Measurements from ENCODE around the gene TRIM17.
"Not testable (repeated sequence)": the region's sequence is repeated elsewhere in the genome, so short reads cannot be mapped to it uniquely, and the experiment has no call there.

The TRIM17 gene

GRCh38 chr1:228450200-228450599, 33.5 kb upstream of the TRIM17 start:
- no peak for DNase-seq (ENCODE audit: low spot score)

- no peak for DNase-seq (ENCODE audit: low spot score)
These were observed 31.7 kb upstream of the TRIM17 start for GRCh38 chr1:228448372-228448771.

GRCh38 chr1:228446852-228447251, 30.2 kb upstream of the TRIM17 start:
- no peak for DNase-seq (ENCODE audit: low spot score)

- no peak for DNase-seq (ENCODE audit: low spot score)
These were observed 29.4 kb upstream of the TRIM17 start for GRCh38 chr1:228445843-228446650.

DNA sequence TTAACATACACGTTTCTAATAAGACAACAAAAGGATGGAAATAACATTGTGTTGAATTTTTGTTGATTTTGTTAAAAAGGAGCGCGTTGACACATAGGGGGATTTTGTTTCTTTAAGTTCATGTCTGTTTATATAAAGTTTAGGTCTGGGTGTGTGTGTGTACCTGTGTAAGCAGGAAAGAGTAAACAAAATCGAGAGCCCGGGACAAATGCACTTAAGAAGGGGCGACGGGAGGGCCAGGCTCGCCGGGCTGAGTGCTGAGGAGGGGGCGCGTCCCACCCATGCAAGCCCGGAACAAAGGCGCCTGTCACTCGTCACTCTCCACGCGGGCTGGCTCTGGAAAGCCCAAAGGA, 28.8 kb upstream of the TRIM17 start:
- DNase-seq (ENCODE audit: low spot score): no peak

GRCh38 chr1:228443395-228443794, 26.7 kb upstream of the TRIM17 start:
- DNase-seq (ENCODE audit: low spot score): no peak

GRCh38 chr1:228440761-228441500, 24.3 kb upstream of the TRIM17 start:
- DNase-seq (ENCODE audit: low spot score): no peak

- DNase-seq (ENCODE audit: low spot score): no peak
These were observed 21.6 kb upstream of the TRIM17 start for GRCh38 chr1:228438266-228438665.

DNA sequence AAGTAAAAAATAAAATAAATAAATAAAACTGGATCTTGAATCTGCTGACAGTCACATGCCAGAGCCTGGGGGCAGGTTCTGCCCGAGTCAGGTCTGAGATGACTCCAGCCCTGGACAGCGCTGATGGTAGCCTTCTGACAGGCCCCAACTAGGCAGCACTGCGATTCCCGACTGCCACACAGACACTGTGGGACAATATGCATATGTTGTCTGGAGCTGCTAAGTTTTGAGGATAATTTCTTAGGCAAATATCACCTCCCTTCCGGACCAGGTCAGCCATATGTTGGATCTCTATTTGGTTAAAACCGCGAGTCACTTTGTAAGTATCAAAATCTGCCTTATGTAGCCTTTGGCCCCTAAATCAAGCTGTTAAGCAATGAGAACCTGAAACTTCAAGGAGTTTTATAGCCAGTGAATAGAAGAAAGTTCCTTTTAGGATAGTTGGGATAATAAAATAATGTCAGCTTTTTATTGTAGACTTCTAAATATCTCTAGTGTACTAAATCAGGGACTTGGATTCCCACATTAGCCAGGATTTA, 20.8 kb upstream of the TRIM17 start:
- DNase-seq (ENCODE audit: low spot score): no peak

GRCh38 chr1:228434689-228435088, 18.0 kb upstream of the TRIM17 start:
- DNase-seq (ENCODE audit: low spot score): no peak

- DNase-seq (ENCODE audit: low spot score): not testable (repeated sequence)
These were observed 16.8 kb upstream of the TRIM17 start for GRCh38 chr1:228433337-228434053.

DNA sequence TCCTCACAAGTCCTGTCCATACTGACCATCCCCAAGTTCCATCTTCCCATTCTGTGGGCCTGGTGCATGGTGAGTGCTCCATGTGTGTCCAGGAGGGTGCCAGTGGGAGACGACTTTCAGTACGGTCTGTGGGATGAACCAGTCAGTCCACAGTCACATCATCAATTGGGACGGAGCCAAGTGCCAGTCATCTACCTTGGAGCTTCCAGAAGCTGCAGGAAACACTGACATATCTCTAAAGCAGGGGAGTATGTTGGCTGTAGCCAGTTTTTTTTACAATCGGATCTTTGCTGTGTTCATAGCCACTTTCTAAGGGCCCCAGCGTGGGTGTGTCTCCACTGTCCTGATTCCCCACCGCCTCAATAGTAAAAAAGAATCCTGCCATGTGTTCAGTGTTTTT, 13.6 kb upstream of the TRIM17 start:
- DNase-seq (ENCODE audit: low spot score): no peak

DNA sequence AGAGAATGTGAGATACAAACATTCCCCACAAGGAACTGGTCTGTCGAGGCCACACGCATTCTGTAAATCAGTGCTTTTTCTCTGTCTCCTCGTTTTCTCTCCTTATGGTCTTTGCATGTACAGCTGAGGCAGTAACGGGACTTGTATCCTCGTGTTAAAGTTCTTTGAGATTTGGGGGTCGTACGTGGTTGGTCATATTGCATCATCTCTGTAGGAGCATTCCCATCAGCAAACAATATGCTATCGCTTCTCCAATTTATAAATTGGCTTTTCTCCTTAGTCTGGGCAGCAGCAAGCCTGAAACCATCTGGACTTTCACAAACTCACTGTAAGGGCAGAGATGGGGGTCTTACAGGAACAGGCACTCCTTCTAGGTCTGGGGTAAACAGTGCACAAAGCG, 13.0 kb upstream of the TRIM17 start:
- no peak for DNase-seq (ENCODE audit: low spot score)

GRCh38 chr1:228429007-228429406, 12.3 kb upstream of the TRIM17 start:
- no peak for DNase-seq (ENCODE audit: low spot score)

DNA sequence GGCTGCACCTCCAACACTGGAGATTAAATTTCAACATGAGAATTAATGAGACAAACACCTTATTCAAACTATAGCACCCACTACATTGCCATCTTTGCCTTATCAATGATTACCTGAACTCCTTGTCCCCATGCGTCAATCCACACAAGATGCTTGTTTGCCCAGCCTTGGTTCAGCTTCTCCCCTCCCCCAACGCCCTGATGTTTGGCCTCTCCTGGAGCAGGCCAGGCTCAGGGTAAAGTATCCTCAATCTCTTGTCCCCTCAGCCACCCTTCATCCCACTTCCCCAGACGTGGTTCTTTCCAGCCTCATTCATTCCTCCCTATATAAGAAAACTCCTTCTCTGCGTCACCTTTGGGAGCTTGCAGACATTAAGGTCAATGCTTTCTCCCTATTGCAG, 11.8 kb upstream of the TRIM17 start:
- DNase-seq (ENCODE audit: low spot score): no peak

DNA sequence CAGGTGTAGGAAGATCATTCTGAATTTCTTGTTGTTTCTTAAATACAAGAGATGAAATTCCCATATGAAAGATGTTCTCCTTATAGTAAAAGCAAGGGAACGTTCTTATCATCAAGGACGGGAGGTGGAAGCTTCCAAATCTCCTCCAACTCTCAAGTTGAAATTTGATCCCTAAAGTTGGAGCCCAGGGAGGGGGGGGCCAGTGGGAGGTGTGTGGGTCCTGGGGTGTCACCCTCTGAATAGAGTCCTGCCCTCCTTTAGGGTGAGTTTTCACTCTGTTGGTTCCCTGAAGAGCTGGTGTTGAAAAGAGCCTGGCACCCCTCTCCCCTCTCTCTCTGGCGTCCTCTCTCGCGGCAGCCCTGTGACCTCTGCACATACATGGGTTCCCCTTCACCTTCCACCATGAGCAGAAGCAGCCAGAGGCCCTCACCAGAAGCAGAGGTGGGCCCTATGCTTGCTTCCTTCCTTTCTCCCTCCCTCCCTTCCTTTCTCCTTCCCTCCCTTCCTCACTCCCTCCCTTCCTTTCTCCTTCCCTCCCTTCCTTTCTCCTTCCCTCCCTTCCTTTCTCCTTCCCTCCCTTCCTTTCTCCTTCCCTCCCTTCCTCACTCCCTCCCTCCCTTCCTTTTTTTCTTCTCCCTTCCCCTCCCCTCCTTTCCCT, 10.0 kb upstream of the TRIM17 start:
- DNase-seq (ENCODE audit: low spot score): no peak

DNA sequence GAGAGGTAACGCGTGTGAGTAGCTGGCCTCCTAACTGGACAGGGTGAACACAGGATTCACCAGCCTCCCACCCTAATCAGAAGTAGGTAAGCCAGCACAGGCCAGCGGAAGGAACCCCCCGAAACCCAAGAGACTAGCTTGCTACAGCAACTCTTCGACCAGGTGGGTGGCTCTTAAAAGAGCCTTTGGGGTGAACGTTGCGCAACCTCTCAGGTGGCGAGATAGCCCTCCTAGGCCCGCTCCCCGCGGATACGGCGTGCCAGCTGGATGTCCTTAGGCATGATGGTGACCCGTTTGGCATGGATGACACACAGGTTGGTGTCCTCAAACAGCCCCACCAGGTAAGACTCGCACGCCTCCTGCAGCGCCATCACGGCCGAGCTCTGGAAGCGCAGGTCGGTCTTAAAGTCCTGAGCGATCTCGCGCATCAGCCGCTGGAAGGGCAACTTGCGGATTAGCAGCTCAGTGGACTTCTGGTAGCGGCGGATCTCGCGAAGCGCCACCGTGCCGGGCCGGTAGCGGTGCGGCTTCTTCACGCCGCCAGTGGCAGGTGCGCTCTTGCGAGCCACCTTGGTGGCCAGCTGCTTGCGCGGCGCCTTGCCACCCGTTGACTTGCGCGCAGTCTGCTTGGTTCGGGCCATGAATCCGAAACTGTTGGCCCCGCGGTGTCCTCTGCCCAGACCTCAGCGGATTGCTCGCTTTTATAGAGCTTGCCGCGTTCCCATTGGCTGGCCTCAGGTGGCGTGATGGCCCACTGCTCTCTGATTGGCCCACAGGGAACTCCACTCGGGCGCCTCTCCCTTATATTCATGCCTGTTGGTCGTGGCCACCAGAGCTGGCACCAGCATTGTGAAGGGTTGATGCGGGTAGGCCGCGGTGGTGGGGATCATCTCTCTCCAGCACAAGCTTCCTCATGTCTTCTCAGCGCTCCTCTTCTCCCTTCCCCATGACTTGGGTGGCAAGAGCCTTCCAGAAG, 8.3 kb upstream of the TRIM17 start:
- DNase-seq (ENCODE audit: low spot score): no peak

DNA sequence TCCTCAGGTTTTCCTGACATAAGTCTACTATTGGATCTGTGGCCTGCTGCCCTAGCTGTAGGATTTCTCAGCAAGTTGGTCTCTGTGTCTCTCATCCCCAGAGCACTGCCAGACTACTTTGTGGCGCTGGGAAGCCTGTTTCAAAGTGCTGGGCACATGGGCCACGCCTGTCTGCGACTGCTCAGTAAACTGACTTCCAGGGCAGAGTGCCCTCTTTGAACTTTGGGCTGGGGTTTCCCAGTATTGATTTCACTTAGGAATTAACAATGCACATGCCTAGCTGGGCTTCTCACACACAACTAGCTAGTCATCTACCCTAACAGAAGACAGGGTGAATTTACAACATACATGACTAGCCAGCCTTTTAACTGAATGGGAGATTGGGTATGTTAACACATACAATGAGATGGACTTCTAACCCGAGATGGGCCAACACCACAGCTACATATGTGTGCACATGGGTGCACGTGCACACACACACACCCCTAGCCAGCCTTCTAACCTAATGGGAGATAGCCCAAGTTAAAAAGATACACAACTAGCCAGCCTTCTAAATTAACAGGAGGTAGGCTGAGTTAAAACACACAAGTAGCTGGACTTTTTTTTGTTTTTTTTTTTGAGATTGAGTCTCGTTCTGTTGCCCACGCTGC, 6.9 kb upstream of the TRIM17 start:
- no peak for DNase-seq (ENCODE audit: low spot score)

DNA sequence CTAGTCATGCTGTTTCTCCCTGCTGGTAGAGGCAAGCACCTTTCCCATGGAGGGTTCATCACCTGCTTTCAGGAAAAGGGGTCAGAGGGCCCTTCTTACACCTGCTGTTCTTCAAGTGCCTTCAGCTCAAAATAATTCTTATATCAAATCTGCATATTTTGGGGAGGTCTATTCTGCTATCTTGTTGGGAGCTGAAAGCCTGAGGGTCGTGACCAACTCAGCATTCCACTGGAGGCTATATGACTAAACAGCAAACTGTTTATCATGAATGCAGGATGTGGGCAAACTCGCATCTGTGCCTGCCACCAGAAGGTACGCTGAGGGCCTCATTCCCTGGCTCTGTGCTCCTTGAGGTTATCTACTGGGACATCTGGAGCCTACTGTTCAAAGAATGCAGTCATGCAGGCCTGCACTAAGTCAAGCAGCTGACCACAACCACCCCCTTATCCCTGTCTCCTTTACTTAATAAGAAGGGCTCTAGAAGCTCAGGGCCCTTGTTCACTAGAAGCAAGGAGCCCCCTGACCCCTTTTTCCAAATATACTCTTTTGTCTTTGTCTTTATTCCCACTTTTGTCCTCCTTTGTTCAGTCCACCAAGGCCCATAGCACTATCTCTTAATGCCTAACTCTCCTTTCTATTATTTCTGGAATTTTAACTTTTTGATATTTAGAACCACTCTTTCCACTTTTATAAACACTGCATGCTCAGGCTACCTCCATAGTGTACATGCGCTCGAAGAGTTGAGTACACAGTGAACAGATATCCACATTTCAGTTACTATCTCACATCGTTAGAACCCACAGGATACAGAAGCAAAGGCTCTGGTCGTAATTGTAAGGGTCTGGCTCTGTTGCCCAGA, 4.5 kb upstream of the TRIM17 start:
- DNase-seq (ENCODE audit: low spot score): no peak

All from globus pallidus (tissue), 1 donor.